OCI-LY1 (cell line): ENCODE results near the gene SLC28A1.

ENCODE experiments used
- CTCF ChIP-seq: fragments of 200-600 bp; sonication (generic), shearing (Covaris generic); IDR thresholded peaks from 2 replicates; pipeline ENCODE4 v1.5.1; 2017; ENCODE audit warnings: mild to moderate bottlenecking, antibody characterized with exemption, low read length, moderate library complexity, mixed read lengths
- EZH2 ChIP-seq: fragments of 200-600 bp; sonication (generic), shearing (Covaris generic); IDR thresholded peaks from 2 replicates; pipeline ENCODE4 v1.8.0; 2017; ENCODE audit warnings: borderline replicate concordance, mixed run types, mild to moderate bottlenecking, antibody characterized with exemption, low read length, moderate library complexity, mixed read lengths

- TF ChIP-seq CTCF (no peak), EZH2 (no peak)
Measured at GRCh38 chr15:84903751-84904150, 19.3 kb downstream of the SLC28A1 start.
